OCI-LY3 (cell line): ENCODE data around the gene TOM1L2.
"Not testable (repeated sequence)": the region's sequence is repeated elsewhere in the genome, so short reads cannot be mapped to it uniquely, and the experiment has no call there.

ENCODE experiments used
- H2AFZ ChIP-seq: fragments of 200-600, 300-600 bp; shearing (Covaris generic); 2 replicates; pipeline ENCODE4 v1.6.0; 2014; ENCODE audit warnings: antibody characterized with exemption, low read depth, low read length
- H3K27ac ChIP-seq: fragments of 200-600, 300-600 bp; sonication (generic); 2 replicates; pipeline ENCODE4 v1.5.1; 2014; ENCODE audit warnings: mild to moderate bottlenecking, low read length, moderate library complexity, mixed read lengths
- H3K27me3 ChIP-seq: fragments of 200-600, 300-600 bp; sonication (generic); 2 replicates; pipeline ENCODE4 v1.6.1; 2014; ENCODE audit warnings: low read depth, low read length, mixed read lengths
- H3K36me3 ChIP-seq: fragments of 200-600, 300-600 bp; sonication (generic); replicated peaks from 2 replicates; pipeline ENCODE3; 2014; ENCODE audit warnings: low read depth, low read length, mixed read lengths
- H3K4me1 ChIP-seq: fragments of 300-600, 200-600 bp; sonication (generic); 2 replicates; pipeline ENCODE4 v1.6.1; 2014; ENCODE audit warnings: low read length, mixed read lengths
- H3K4me2 ChIP-seq: fragments of 200-600, 300-600 bp; sonication (generic); 2 replicates; pipeline ENCODE4 v1.6.1; 2014; ENCODE audit warnings: low read length, mixed read lengths
- H3K4me3 ChIP-seq: fragments of 300-600, 200-600 bp; sonication (generic); 2 replicates; pipeline ENCODE4 v1.5.1; 2014; ENCODE audit warnings: antibody characterized with exemption, mild to moderate bottlenecking, low read length, moderate library complexity
- H3K79me2 ChIP-seq: fragments of 300-600, 200-600 bp; shearing (Covaris generic); 2 replicates; pipeline ENCODE4 v1.6.1; 2014; ENCODE audit warnings: mild to moderate bottlenecking, low read length, mixed read lengths
- H3K9ac ChIP-seq: fragments of 300-600, 200-600 bp; shearing (Covaris generic); 2 replicates; pipeline ENCODE4 v1.6.0; 2014; ENCODE audit warnings: mild to moderate bottlenecking, low read length, moderate library complexity
- H3K9me3 ChIP-seq: fragments of 200-600, 300-600 bp; shearing (Covaris generic); 2 replicates; pipeline ENCODE4 v1.6.1; 2014; ENCODE audit warnings: low read length, mixed read lengths; ENCODE audit not compliant: insufficient read depth
- H4K20me1 ChIP-seq: fragments of 200-600, 300-600 bp; sonication (generic); 2 replicates; pipeline ENCODE4 v1.6.1; 2016; ENCODE audit warnings: low read length, mixed read lengths; ENCODE audit not compliant: insufficient read depth
- CTCF ChIP-seq: fragments of 200-600, 300-600 bp; sonication (generic); IDR thresholded peaks from 2 replicates; pipeline ENCODE4 v1.5.1; 2014; ENCODE audit warnings: antibody characterized with exemption, low read length, low read depth
- EZH2phosphoT487 ChIP-seq: fragments of 200-600 bp; shearing (Covaris generic); IDR thresholded peaks from 2 replicates; pipeline ENCODE4 v1.6.1; 2018; ENCODE audit warnings: antibody characterized with exemption, mixed run types, low read depth

Gene TOM1L2

GRCh38 chr17:18002171-18002570 is 30.0 kb upstream of the TOM1L2 start:
- no peak for TF ChIP-seq EZH2phosphoT487
- no peak for TF ChIP-seq CTCF
- no peaks in the 10 kb centered on the region for H3K27me3 ChIP-seq
- no peak overlapping the region for H2AFZ ChIP-seq

GRCh38 chr17:18000030-18000408 is 27.8 kb upstream of the TOM1L2 start:
- no peaks in the 10 kb centered on the region for H3K4me1 ChIP-seq
- no peak overlapping the region for H3K4me3 ChIP-seq
- TF ChIP-seq EZH2phosphoT487 (no peak), CTCF (no peak)
- H4K20me1 ChIP-seq: no peaks in the 10 kb centered on the region
- no peak overlapping the region for H2AFZ ChIP-seq
- H3K79me2 ChIP-seq: no peaks in the 10 kb centered on the region
- H3K27ac ChIP-seq: no peak overlapping the region
- H3K36me3 ChIP-seq: no peaks in the 10 kb centered on the region
- no peak overlapping the region for H3K9ac ChIP-seq
- no peaks in the 10 kb centered on the region for H3K27me3 ChIP-seq
- H3K9me3 ChIP-seq: no peaks in the 10 kb centered on the region
- H3K4me2 ChIP-seq: no peak overlapping the region

More at GRCh38 chr17:18002171-18002570, 30.0 kb upstream of the TOM1L2 start:
- Histone ChIP-seq H3K9ac (no peak overlapping the region), H3K27ac (no peak overlapping the region), H3K4me2 (no peak overlapping the region), H3K4me1 (no peaks in the 10 kb centered on the region), H3K36me3 (no peaks in the 10 kb centered on the region), H4K20me1 (no peaks in the 10 kb centered on the region), H3K79me2 (no peaks in the 10 kb centered on the region), H3K9me3 (no peaks in the 10 kb centered on the region), H3K4me3 (no peak overlapping the region)

GRCh38 chr17:17999364-18000029 is 27.3 kb upstream of the TOM1L2 start:
- H3K27me3 ChIP-seq: no peaks in the 10 kb centered on the region
- H3K9ac ChIP-seq: no peak overlapping the region
- H3K4me1 ChIP-seq: no peaks in the 10 kb centered on the region
- no peak overlapping the region for H3K27ac ChIP-seq
- H3K36me3 ChIP-seq: no peaks in the 10 kb centered on the region
- TF ChIP-seq EZH2phosphoT487 (no peak), CTCF (no peak)
- H3K4me3 ChIP-seq: no peak overlapping the region
- H3K79me2 ChIP-seq: no peaks in the 10 kb centered on the region
- no peaks in the 10 kb centered on the region for H4K20me1 ChIP-seq
- no peaks in the 10 kb centered on the region for H3K9me3 ChIP-seq
- no peak overlapping the region for H2AFZ ChIP-seq
- no peak overlapping the region for H3K4me2 ChIP-seq

DNA sequence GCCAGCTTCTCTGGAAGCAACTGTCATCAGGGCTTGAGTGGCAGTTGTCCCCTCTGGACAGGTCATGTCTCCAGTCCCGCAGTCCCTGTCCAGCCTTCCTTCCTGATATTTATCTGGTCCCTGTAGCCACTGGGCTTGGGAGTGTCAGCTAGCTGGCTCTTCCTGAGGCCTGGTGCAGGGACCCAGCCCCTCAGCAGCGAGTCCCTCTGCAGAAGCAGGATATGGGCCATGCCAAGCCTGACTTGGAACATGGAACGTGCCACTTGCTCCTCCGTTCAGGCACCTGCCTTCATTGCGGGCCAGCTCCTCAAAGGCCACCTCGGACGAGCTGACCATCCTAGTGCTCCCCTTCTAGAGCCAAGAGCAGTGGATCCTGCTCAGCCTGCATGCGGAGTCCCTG is 26.7 kb upstream of the TOM1L2 start:
- Histone ChIP-seq H3K79me2 (no peaks in the 10 kb centered on the region), H3K4me1 (no peaks in the 10 kb centered on the region), H3K27ac (no peak overlapping the region), H4K20me1 (no peaks in the 10 kb centered on the region), H3K9ac (no peak overlapping the region), H3K27me3 (no peaks in the 10 kb centered on the region), H3K9me3 (no peaks in the 10 kb centered on the region), H3K4me2 (no peak overlapping the region), H3K4me3 (no peak overlapping the region), H3K36me3 (no peaks in the 10 kb centered on the region), H2AFZ (no peak overlapping the region)
- TF ChIP-seq EZH2phosphoT487: no peak
- no peak for TF ChIP-seq CTCF

DNA sequence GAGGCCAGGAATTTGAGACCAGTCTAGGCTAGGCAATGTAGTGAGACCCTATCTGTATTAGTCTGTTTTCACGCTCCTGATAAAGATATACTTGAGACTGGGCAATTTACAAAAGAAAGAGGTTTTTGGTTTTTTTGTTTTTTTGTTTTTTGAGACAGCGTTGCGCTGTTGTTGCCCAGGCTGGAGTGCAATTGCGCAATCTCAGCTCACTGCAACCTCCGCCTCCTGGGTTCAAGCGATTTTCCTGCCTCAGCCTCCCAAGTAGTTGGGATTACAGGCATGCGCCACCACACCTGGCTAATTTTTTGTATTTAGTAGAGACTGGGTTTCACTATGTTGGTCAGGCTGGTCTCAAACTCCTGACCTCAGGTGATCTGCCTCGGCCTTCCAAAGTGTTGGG is 23.7 kb upstream of the TOM1L2 start:
- not testable (repeated sequence) for H4K20me1 ChIP-seq, H3K4me1 ChIP-seq, H3K9ac ChIP-seq, H3K4me2 ChIP-seq, H3K27me3 ChIP-seq, H3K36me3 ChIP-seq, H3K9me3 ChIP-seq, H3K79me2 ChIP-seq, H2AFZ ChIP-seq, H3K4me3 ChIP-seq, H3K27ac ChIP-seq
